GM20431 (cell line): Measurements from ENCODE around the gene TESMIN.

Source experiments
- in situ Hi-C: fragments of 300-500 bp; cut with MseI, MboI; formaldehyde crosslinking; loops from one replicate; pipeline ENCODE4 v1.15.0; 2020; ENCODE audit warnings: low sequenced_read_pairs; ENCODE audit not compliant: unreplicated experiment

Gene TESMIN

GRCh38 chr11:68665436-68665835 is 85.9 kb downstream of the TESMIN start:
- in situ Hi-C loops: no loop called here

GRCh38 chr11:68664906-68665305 is 86.4 kb downstream of the TESMIN start:
- in situ Hi-C loops: no loop called here

- in situ Hi-C loops: no loop called here
These were observed 87.2 kb downstream of the TESMIN start for GRCh38 chr11:68664141-68664540.

GRCh38 chr11:68663482-68664010 is 87.8 kb downstream of the TESMIN start:
- in situ Hi-C loops: no loop called here

- in situ Hi-C loops: no loop called here
These were observed 89.4 kb downstream of the TESMIN start for GRCh38 chr11:68661697-68662603.

- in situ Hi-C loops: no loop called here
These were observed 90.3 kb downstream of the TESMIN start for GRCh38 chr11:68661014-68661413.

GRCh38 chr11:68660066-68660810 is 91.1 kb downstream of the TESMIN start:
- in situ Hi-C loops: no loop called here

DNA sequence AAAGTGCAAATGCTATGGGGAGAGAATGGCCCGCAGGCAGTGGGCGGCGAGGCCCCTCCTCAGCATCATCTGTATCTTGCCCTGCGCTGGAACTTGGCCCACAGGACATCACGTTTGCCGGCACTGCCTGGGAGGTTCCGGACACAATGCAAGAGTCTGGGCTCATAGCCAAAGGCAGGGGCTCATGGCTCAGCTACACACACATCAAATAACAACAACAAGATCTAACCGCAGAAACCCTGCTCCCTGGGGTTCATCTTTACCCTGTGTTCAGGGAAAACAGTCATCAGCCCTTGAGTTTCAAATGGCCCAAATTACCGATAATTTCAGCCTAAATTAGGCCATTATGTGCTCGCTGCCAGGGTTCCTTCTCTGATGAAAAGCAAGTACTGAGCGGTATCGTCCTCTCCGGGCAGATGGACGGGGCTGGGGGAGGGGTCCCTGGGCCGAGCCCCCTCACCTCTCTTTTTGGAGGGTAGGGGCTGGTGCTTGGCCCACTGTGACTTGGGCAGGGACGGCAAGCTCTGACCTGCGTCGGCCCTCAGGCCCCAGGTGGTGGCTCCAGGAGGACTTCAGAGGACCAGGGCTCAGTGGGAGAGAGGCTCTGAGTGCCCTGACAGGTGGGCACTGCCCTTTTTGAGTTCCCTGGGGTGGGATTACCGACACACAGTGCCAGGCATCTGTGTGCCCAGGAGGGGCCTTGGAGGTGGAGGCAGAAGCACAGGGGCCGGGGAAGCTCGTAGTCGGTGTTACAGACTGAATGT is 92.0 kb downstream of the TESMIN start:
- in situ Hi-C loops: no loop called here

GRCh38 chr11:68658661-68659060 is 92.7 kb downstream of the TESMIN start:
- in situ Hi-C loops: no loop called here

- in situ Hi-C loops: no loop called here
These were observed 93.2 kb downstream of the TESMIN start for GRCh38 chr11:68658097-68658496.
